Hippocampal formation (tissue), 2 donors: ENCODE results near the gene KMT2C.
"Not testable (repeated sequence)": the region's sequence is repeated elsewhere in the genome, so short reads cannot be mapped to it uniquely, and the experiment has no call there.

ENCODE experiments used
- DNase-seq, 2 donors: peaks; one replicate each; lab custom pipeline; 2025; lab: John Stamatoyannopoulos, UW

KMT2C gene

DNA sequence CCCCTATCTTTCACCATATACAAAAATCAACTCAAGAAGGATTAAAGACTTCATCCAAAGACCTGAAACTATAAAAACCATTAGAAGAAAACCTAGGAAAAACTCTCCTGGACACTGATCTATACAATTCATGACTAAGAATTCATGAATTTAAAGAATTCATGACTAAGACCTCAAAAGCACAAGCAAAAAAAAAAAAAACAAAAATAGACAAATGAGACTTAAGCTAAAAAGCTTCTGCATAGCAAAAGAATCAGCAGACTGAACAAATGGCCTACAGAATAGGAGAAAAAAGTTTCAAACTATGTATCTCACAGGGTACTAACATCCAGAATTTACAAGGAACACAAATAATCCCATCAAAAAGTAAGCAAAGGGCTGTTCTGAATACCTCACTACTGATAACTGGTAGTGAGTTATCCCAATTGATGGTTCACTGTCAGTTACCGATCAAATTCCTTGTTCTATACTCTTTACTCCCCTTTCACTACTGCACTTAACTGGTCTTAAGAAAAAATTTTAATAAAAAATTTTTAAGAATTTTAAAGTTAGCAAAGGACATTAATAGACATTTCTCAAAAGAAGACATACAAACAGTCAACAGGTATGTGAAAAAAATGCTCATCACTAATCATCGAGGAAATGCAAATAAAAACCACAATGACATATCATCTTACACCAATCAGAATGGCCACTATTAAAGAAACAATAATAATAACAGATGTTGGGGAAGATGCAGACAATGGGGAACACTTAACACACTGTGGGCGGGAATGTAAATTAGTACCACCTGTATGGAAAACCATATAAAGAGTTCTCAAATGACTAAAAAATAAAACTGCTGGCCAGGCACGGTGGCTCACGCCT, 33.2 kb downstream of the KMT2C start:
- no peak for DNase-seq

DNA sequence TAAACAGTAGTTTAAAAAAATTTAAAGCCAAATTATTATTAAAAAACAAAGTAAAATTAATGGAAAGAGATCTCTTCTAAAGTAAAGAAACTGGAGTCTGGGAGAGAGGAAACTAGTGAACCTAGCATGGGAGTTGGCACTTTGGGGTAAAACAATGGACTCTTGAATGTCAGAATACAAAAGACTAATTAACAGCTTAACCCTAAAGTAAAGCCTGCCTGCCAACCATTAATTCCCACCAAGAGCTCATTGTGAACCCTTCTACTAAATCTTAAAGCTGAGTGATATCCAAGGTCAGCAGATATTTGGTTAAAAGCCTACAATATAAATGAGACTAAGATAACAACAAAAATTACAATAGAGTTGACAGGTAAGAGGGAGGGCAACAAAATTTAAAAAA, 36.5 kb downstream of the KMT2C start:
- DNase-seq: no peak

DNA sequence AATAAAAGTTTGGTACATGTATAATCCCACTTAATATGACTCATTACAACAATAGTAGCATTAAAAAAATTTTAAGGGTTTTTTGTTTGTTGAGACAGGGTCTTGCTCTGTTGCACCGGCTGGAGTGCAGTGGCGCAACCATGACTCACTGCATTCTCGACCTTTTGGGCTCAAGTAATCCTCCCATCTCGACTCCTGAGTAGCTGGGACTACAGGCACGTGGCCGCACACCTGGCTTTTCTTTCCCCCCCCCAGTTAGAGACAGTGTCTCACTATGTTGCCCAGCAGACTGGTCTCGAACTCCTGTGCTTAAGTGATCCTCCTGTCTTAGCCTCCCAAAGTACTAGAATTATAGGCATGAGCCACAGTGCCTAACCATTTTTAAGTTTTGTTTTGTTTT, 40.7 kb downstream of the KMT2C start:
- no peak for DNase-seq

DNA sequence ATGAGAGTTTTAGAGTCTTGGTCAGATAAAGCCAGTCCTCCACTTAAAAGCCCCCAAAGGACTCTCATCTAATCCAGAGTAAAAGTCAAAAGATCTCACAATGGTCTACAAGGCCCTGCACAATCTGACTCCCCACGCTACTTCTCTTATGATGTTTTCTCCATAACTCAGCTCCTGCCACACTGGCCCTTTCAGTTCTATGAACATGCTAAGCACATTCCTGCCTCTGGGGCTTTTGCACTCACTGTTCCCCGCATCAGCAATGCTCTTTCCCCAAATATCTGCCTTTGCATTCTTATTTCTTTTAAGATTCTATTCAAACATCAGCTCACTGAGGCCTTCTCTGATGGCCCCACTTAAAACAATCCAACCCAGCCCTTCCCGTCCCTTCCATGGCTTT, 41.6 kb downstream of the KMT2C start:
- DNase-seq: not testable (repeated sequence)

DNA sequence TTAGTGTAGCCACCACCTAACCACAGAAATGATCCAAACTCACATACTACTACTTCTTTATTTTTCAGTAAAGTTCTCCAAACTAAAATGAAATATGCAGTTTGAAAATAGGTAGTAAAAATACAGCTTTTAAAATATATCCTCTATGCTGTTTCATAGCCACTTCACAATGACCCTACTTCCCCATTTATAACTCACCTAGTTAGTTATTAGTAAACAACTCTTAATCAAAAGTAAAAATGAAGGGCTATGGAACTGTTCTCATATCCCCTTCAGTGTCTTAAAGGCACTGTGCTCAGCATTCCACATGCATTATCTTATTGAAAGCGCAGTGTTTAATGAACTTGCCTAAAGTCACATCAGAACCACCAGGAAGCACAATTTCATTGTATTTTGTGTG, 43.5 kb downstream of the KMT2C start:
- no peak for DNase-seq

DNA sequence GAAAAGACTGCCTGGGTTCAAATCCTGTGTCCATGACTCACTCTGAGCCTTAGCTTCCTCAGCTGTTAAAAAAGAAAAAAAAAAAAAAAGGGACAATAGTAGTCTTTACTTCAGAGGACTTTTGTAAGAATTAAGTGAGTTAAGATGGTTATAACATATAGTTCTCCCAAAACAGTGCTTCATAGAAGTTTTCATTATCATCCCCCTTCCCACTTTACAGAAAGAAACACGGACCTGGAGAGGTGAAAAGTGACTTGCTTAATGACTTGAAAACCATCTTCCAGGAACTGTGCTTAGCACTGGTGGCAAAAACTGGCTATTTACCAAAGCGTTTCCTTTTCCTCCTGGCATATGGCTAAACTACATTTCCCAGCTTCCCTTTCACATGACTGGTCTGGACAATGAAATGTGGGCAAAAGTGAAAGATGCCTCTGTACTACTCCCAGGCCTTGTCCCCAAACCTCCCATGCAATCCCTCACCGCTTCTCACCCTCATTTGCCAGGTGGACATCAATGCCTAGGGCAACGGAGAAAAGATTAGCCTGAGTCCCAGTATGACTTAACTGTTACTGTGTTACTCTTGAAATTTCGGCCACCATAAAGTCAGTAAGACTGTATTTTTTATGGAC, 49.6 kb downstream of the KMT2C start:
- not testable (repeated sequence) for DNase-seq

DNA sequence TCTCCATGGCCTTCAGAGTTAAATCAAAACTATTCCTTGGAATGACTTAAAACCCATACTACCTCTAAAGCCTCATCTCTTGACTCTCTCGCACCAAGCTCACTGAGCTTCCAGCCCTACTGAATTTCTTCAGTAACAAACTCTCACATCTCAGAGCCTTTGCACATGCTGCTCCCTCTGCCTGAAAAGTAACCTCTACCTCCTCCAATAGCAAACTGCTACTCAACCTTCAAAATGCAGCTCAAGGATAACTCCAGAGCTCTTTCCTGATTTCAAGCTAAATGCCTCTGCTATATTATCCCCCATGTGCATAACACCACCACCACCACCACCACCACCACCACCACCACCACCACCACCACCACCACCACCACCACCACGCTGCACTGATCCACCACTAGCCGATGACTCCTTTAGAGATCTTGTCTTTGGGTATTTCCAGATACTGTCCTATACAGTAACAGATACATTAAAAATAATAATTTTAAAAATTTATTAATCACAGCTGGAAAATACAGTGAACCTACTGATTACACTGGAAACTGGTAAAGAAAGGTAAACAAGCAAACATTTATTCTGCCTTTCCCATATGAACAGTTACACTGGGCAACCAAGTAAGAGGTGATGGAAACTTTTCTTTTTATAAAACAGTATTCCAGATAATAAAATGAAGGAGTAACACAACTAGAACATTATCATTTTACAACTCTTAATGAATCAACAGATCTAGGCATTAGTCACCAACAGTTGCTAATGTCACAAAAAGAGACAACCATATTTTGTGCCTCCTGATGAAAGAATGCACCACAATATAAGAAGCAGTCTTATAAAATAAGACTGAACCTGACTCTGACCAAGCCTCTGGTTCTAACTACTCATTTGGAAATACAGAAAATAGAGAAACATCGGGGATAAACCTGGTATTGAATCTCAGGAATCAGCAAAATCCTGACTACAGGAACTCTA, 51.3 kb downstream of the KMT2C start:
- DNase-seq: not testable (repeated sequence)

DNA sequence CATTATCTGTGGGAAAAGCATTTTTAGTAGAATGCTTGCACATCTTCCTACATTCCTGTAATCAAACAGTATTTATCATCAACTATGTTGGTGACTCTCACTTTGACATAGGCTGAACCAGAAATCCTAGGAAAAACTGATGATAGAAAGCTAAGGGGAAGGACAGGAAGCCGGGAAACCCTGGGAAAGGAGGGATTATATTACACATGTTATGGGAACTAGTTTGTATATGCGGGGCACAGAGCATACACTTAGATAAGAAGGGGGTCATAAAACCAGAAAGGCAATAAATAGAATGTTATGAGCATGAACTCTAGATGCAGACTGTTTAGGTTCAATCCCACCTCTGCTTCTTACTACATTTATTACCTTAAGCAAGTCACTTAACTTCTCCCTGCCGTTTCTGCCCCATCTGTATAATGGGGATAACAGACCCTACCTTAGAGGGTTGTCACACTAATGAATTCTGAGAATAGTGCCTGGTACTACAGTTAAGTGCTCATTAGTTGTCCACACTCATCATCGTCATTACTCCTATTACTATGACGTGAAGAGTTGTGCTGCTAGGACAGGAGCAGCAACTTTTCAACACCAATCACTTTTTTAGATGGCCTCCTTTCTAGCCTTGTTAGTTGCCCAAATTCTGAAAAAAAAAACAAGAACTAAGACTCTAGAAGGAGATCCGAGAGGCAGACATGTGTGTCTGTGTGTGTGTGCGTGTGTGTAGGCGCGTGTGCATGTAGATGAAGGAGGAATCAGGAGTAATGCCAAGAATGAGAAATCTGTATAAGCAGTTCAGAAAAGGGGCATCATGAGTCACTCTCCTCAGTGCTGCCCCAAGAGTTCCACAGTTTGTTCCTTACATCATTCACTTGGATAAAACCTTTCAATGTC, 52.2 kb downstream of the KMT2C start:
- DNase-seq: no peak

DNA sequence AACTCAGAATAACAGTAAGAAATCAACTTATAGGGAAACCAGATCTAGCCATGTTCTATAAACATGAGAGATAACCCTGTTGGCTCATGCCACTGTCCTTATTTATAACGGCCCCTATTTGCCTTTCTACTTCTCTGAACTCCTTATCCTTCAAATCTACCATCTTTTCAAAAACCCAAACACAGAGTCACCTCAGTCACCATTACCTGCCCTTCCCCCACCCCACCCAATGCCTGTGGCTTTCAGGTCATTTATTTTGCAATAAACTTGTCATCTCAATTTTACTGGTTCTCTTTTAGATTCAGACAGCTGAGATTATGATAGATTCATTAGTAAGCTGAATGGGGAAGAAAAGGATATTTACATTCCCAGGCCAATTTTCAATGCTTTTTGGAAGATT, 53.6 kb downstream of the KMT2C start:
- DNase-seq: no peak

DNA sequence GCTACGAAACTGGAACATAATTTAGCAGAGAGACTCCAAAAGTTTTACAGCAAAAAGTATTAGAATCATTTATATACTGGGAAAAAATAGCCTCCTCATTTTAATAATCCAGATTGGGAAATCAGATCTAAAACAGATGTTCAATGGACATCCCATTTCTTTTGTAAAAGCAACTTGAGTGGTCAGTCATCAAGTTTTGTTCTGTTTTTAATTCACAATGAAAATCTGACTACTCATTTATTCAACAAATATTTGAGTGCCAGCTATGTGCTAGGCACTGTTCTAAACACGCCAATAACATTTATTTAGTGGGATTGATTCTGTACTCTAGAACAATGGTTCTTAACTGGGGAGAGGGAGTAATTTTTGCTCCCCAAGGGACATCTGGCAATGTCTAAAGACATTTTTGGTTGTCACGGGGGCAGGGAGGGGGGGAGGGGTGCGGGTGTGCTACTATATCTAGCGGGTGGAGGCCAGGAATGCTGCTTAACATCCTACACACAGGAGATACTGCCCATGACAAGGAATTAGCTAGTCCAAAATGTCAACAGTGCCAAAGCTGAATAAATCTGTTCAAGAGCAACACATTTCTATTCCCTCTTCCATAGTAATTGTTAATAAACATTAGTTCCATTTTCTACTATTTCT, 54.7 kb downstream of the KMT2C start:
- not testable (repeated sequence) for DNase-seq

DNA sequence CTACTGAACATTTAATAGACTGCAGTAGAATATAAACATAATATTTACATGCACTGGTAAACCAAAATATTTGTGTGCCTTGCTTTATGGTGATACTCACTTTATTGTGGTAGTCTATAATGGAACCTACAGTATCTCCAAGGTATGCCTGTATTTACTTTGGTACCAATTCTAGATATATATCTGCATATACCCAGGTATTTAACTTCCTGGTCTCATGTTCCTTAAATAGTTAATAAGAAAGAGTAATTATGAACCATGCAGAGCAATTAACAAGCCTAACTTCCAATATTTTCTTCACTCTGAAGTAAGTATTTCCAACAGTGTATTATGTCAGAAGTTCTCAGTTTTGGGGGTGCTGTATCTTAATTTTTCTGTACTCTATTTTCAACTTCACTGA, 57.3 kb downstream of the KMT2C start:
- not testable (repeated sequence) for DNase-seq

DNA sequence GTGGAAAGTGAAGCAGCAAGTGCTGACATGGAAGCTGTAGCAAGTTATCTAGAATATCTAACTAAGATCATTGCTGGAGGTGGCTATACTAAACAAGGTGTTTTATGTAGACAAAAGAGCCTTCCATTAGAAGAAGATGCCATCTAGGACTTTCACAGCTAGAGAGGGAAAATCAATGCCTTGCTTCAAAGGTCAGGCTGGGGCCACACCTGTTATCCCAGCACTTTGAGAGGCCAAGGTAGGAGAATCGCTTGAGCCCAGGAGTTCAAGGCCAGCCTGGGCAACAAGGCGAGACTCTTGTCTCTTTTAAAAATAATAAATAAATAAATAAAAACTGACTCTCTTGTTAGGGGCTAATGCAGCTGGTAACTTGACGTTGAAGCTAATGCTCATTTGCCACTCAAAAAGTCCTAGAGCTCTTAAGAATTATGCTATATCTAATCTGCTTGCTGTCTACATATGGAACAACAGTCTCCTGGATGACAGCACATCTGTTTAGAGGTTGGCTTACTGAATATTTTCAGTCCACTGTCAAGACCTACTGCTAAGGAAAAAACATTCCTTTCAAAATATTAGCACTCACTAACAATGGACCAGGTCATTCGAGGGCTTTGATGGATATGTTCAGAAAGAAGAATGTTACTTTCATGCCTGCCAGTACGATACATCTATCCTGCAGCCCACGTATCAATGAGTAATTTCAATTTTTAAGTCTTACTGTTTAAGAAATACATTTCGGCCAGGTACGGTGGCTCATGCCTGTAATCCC, 58.9 kb downstream of the KMT2C start:
- not testable (repeated sequence) for DNase-seq

DNA sequence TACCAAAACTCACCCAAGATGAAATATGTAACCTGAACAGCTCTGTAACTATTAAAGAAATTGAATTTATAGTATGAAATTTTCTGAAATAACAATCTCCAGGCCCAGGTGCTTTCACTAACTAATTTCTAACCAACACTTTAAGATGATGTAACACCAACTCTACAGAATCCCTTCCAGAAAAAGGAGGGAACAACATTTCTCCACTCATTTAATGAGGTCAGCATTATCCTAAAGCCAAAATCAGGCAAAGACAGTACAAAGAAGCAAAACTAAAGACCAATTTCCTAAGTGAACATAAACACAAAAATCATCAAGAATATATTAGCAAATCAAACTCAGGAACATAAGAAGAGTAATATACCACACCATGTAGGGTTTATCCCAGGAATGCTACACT, 65.5 kb downstream of the KMT2C start:
- no peak for DNase-seq

DNA sequence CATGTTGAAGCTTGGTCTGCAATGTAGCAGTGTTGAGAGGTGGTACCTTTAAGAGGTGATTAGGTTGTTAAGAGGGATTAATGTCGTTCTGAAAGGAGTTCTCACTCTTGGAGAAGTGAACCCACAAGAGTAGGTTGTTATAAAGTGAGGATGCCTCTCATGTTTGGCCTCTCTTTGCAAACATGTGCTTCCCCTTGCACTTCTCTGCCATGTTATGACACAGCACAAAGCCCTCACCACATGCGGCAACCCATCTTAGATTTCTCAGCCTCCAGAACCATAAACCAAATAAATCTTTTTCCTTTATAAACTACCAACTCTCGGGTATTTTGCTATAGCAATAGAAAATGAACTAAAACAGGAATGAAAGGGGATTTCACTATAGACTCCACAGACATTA, 66.3 kb downstream of the KMT2C start:
- no peak for DNase-seq

DNA sequence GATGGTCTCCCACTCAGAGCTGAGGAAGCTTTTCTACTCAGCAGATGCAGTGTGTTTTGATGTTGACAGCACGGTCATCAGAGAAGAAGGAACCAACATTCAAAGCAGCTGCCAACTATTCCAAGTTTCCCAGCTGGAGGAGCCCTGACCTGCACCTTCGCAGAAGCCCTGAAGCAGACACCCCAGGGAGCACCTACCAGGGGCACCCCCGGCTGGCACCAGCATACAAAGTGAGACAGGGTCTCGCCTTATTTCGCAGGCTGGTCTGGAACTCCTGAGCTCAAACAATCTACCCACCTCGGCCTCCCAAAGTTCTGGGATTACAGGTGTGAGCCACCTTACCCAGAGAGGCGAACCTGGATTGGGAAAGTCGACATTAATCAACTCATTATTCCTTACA, 68.6 kb downstream of the KMT2C start:
- DNase-seq: no peak

DNA sequence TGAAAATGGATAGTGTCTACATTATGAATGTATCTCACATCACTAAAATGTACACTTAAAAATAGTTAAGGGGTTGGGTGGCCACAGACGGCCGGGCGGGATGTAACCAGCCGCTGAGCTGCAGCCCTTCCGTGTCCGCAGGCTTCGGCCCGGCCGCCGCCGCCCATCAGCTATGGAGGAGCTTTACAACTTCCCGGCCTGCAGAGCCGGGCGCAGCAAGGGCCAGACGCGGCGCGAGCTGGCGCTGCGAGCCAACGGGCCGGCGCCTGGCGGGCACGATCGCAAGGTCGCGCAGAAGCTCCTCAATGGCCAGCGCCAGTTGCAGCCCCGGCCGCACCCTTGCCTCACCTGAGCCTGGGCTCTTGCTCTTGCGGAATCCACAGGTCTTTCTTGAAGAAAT, 69.1 kb downstream of the KMT2C start:
- no peak for DNase-seq

DNA sequence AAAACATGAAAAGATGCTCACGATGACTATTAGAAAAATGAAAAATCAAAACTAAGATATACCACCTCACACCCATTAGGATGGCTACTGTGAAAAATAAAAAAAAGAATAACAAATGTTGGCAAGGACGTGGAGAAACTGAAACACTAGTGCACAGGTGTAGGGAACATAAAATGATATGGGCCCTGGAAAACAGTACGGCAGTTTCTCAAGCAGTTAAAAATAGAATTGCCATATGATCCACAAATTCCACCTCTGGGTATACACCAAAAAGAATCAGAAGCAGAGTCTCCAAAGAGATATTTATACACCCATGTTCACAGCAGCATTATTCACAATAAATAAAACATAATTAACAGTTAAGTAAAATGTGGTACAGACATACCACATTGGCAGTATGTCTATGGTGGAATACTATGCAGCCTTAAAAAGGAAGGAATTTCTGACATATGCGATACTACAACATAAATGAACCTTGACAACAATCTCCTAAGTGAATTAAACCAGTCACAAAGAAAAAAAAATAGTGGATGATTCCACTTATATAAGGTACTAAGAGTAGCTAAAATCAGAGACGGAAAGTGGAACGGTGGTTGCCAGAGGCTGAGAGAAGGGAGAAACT, 69.7 kb downstream of the KMT2C start:
- no peak for DNase-seq

DNA sequence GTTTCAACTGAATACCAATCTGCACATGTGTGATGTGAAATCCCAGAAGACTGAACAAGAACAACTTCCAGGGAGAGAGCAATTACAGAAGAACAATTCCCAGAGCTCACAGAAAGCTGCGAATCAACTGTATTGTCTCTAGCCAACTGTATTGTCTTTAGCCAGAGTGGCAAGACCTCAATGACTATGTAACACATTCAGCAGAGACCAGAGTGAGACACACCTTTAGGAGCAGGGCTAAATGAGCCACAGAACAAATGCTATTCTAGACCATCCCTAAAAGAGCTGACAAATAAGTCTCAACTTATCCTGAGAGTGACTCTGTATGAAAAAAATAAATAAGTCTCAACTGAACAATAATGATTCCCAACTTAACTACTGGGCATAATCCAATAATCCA, 72.0 kb downstream of the KMT2C start:
- DNase-seq: no peak

DNA sequence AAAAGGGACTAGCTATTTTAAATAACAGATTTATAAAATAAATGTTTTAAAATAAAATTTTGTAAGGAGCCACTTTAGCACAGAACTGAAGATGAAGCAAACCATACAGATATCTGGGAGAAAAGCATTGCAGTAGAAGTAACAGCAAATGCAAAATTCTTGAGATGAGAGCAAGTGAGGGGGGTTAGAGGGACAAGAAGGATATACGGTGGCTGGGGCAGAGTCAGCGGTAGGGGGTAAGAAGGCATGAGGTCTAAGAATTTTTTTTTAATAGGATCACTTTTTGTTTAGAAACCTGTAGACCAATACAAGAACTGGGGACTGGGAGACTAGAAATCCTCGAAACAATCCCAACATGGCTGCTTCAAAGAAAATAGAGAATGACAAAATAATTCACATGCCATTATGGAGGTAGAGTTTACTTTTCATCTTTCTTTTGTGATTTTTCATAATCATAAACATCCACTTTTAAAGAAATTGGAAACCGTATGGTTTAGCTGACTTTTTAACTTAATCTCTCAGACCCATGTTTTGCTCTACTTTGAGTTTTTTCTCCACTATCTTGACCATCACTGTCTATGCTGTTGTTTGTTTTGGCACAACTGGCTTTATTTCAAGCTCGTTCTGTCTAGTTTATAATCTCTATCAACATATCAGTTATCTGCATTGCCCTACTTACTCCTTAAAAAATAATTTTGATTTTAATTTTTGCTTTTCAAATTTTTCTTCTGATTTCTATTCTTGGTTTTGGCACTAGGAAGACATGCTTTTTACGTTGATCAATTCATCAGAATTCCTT, 73.5 kb downstream of the KMT2C start:
- no peak for DNase-seq
